GM12875 (cell line): Measurements from ENCODE around the gene TNF.

Experiments
- H3K4me3 ChIP-seq: one replicate; pipeline ENCODE4 v1.5.1; 2011; ENCODE audit warnings: low read depth, low read length, control low read depth
- TF ChIP-seq, protein P1 (sequence below): IDR thresholded peaks from 2 replicates; pipeline ENCODE4 v1.5.1; 2011; ENCODE audit warnings: low read depth, mild to moderate bottlenecking, control low read depth, inconsistent platforms, low read length, moderate library complexity, borderline replicate concordance; ENCODE audit not compliant: insufficient read depth

The TNF gene

GRCh38 chr6:31575335-31575901 lies at the start of gene TNF:
TSS of gene TNF (plus strand) at chr6:31575565. CDS start at chr6:31575742, 177 bp downstream.
- peak within 1 kb of the TSS; percentile 64 for H3K4me3 ChIP-seq
- TF ChIP-seq, protein P1, sequence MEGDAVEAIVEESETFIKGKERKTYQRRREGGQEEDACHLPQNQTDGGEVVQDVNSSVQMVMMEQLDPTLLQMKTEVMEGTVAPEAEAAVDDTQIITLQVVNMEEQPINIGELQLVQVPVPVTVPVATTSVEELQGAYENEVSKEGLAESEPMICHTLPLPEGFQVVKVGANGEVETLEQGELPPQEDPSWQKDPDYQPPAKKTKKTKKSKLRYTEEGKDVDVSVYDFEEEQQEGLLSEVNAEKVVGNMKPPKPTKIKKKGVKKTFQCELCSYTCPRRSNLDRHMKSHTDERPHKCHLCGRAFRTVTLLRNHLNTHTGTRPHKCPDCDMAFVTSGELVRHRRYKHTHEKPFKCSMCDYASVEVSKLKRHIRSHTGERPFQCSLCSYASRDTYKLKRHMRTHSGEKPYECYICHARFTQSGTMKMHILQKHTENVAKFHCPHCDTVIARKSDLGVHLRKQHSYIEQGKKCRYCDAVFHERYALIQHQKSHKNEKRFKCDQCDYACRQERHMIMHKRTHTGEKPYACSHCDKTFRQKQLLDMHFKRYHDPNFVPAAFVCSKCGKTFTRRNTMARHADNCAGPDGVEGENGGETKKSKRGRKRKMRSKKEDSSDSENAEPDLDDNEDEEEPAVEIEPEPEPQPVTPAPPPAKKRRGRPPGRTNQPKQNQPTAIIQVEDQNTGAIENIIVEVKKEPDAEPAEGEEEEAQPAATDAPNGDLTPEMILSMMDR, result no peak

GRCh38 chr6:31525932-31526591 lies 49.3 kb upstream of the TNF start:
- no peak overlapping the region for H3K4me3 ChIP-seq
- TF ChIP-seq, protein P1, result no peak

DNA sequence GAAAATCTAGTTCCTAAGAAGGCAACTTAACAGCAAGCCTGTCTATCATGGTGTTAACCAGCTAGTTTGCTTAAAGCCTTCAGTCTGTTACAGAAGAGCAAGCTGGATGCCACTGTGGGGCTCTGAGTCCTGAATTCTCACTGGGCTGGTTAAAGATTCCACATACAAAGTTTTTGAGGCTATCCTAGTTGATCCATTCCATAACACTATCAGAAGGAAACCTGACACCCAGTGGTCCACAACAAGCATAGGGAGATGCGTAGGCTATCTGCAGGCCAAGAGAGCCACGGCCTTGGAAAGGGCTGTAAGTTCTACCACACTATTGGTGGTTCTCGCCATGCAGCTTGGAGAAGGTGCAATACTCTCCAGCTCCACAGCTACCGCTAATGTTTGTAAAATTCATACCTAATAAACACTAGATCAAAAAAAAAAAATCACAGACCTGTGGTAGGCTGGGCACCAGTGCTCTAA lies 47.0 kb upstream of the TNF start:
- TF ChIP-seq, protein P1, result no peak
- no peak overlapping the region for H3K4me3 ChIP-seq

DNA sequence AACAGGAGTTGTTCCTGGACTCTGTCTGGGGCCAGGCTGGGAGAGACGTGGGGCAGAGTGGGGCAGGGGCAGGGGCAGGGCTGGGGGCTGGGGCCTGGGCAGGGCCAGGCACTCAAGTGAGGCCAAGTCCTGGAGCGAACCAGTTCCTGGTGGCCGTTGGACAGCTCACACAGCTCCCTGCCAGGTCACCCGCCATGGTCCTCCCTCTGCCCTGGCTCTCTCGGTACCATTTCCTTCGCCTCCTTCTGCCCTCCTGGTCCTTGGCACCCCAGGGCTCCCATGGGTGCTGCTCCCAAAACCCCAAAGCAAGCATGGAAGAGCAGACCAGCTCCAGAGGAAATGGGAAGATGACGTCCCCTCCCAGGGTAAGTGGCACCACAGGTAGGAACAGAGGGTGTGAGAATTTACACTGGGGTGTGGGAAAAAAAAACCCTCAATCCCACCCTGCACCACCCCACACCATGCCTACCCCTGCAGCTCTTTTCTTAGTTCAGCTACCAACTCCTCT lies 46.5 kb upstream of the TNF start, which contains the start of gene MCCD1:
MCCD1 (plus strand) TSS at position 142 of the 508 bp plus-strand sequence; CDS start at position 195, 53 bp downstream.
- no peak within 1 kb of the TSS for H3K4me3 ChIP-seq
- TF ChIP-seq, protein P1, result no peak

DNA sequence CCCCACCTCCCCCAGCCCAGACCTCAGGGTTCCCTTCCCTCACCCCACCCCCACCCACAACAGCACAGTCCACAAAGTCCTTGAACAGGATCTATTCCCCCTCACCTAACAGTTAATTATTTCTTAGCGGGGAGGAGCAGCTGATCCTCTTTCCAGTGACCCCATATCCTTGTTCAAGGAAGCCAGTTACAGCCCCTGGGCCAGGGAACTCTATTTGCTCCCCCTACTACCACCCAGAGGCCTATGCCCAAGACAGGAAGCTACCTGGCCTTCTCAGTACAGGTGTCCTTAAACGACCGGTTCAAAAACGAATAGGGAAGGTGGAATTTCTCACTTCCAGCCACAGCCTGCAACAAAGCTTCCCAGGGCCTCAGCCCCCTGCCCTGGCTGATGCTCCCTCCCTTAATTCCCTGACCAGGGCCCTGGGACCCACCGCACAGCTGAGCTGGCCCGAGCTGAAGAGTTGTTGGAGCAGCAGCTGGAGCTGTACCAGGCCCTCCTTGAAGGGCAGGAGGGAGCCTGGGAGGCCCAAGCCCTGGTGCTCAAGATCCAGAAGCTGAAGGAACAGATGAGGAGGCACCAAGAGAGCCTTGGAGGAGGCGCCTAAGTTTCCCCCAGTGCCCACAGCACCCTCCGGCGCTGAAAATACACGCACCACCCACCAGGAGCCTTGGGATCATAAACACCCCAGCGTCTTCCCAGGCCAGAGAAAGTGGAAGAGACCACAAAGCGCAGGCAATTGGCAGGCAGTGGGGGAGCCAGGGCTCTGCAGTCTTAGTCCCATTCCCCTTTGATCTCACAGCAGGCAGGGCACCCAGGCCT lies 45.8 kb upstream of the TNF start:
- no peak overlapping the region for H3K4me3 ChIP-seq
- TF ChIP-seq, protein P1, result no peak

DNA sequence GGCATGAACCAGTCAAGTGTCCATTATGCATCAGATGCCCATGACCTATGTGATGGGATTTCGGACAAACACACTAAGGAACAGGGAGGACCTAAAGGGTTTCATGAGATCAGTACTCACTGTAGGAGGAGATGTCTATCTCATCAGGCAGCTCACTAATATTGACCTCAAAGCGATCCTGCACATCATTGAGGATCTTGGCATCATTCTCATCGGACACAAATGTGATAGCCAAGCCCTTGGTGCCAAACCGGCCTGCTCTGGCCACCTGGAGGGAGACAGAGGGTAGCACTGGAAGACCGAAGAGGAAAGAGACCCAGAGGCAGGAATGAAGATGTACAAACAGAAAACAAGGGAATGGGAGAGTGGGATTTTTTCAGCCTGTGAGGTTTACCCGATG lies 44.7 kb upstream of the TNF start:
- no peak overlapping the region for H3K4me3 ChIP-seq
- TF ChIP-seq, protein P1, result no peak
